SH-SY5Y (cell line): ENCODE data around the gene PIAS2.

Experiments
- GATA2 ChIP-seq: IDR thresholded peaks from 2 replicates; pipeline ENCODE4 v1.6.1; 2011; ENCODE audit warnings: mild to moderate bottlenecking, low read depth, low read length
- GATA3 ChIP-seq: IDR thresholded peaks from 2 replicates; pipeline ENCODE4 v1.6.1; 2011; ENCODE audit warnings: low read depth, mild to moderate bottlenecking, low read length, moderate library complexity

GRCh38 chr18:46821856-46822711 lies 95.2 kb downstream of the PIAS2 start:
- TF ChIP-seq GATA2: no peak
- TF ChIP-seq GATA3: no peak
